Measurements from ENCODE around the gene CFAP20DC.

- TF ChIP-seq CTCF (IDR thresholded peaks at IDR 0.05; ENCODE audit: low read depth, low read length, missing input control) (no peak), MAX (IDR thresholded peaks at IDR 0.05) (no peak), REST (IDR thresholded peaks at IDR 0.05) (no peak), GABPA (IDR thresholded peaks at IDR 0.05 in 1 of 2, conservative IDR thresholded peaks at IDR 0.05 in 1 of 2) (no peak)
These were observed 169.6 kb downstream of the CFAP20DC start for GRCh38 chr3:58880182-58880581.
